ENCODE results near the gene NEUROG2.

Gene NEUROG2

GRCh38 chr4:112520598-112521122, 4.7 kb upstream of the NEUROG2 start:
- Histone ChIP-seq H3K9ac (ENCODE audit: low read depth, low read length) (no peak overlapping the region), H3K27ac (ENCODE audit: low read length) (no peak overlapping the region), H3K4me3 (ENCODE audit: low read depth in 1 of 2, low read length in 2 of 2) (no peak overlapping the region), H3K4me2 (ENCODE audit: insufficient read depth, low read length) (no peak overlapping the region), H2AFZ (ENCODE audit: low read depth, low read length) (no peak overlapping the region), H3K4me1 (ENCODE audit: insufficient read depth, low read length) (no peaks in the 10 kb centered on the region), H3K79me2 (ENCODE audit: insufficient read depth, low read length) (no peaks in the 10 kb centered on the region), H3K36me3 (ENCODE audit: insufficient read depth, low read length) (no peaks in the 10 kb centered on the region), H4K20me1 (ENCODE audit: insufficient read depth, low read length) (no peaks in the 10 kb centered on the region), H3K27me3 (ENCODE audit: insufficient read depth, low read length, poor library complexity) (no peaks in the 10 kb centered on the region), H3K9me3 (ENCODE audit: insufficient read depth, low read length, severe bottlenecking) (no peaks in the 10 kb centered on the region)
- DNase-seq = no peak
- TF ChIP-seq CTCF (IDR thresholded peaks at IDR 0.05; ENCODE audit: borderline replicate concordance, extremely low read depth, low read length, poor library complexity, severe bottlenecking) (no peak), EZH2 (IDR thresholded peaks at IDR 0.05; ENCODE audit: borderline replicate concordance, low read depth, low read length, severe bottlenecking) (no peak)
- no peak for ATAC-seq (ENCODE audit: insufficient read depth, low read depth)

- H4K20me1 ChIP-seq (ENCODE audit: insufficient read depth, low read length) = no peaks in the 10 kb centered on the region
- no peaks in the 10 kb centered on the region for H3K79me2 ChIP-seq (ENCODE audit: insufficient read depth, low read length)
- no peak overlapping the region for H3K4me2 ChIP-seq (ENCODE audit: insufficient read depth, low read length)
- H3K4me3 ChIP-seq (ENCODE audit: low read depth in 1 of 2, low read length in 2 of 2) = no peak overlapping the region
- TF ChIP-seq CTCF (IDR thresholded peaks at IDR 0.05; ENCODE audit: borderline replicate concordance, extremely low read depth, low read length, poor library complexity, severe bottlenecking) (no peak), EZH2 (IDR thresholded peaks at IDR 0.05; ENCODE audit: borderline replicate concordance, low read depth, low read length, severe bottlenecking) (no peak)
- H3K4me1 ChIP-seq (ENCODE audit: insufficient read depth, low read length) = no peaks in the 10 kb centered on the region
- DNase-seq (no peak), ATAC-seq (ENCODE audit: insufficient read depth, low read depth) (no peak)
- no peaks in the 10 kb centered on the region for H3K9me3 ChIP-seq (ENCODE audit: insufficient read depth, low read length, severe bottlenecking)
- no peaks in the 10 kb centered on the region for H3K27me3 ChIP-seq (ENCODE audit: insufficient read depth, low read length, poor library complexity)
- no peaks in the 10 kb centered on the region for H3K36me3 ChIP-seq (ENCODE audit: insufficient read depth, low read length)
- no peak overlapping the region for H2AFZ ChIP-seq (ENCODE audit: low read depth, low read length)
- H3K9ac ChIP-seq (ENCODE audit: low read depth, low read length) = no peak overlapping the region
- H3K27ac ChIP-seq (ENCODE audit: low read length) = no peak overlapping the region
These were observed 4.0 kb upstream of the NEUROG2 start for GRCh38 chr4:112519689-112520597.

GRCh38 chr4:112518675-112519074, 2.7 kb upstream of the NEUROG2 start:
- Histone ChIP-seq H3K4me2 (ENCODE audit: insufficient read depth, low read length) (no peak overlapping the region), H3K36me3 (ENCODE audit: insufficient read depth, low read length) (no peaks in the 10 kb centered on the region), H2AFZ (ENCODE audit: low read depth, low read length) (no peak overlapping the region), H3K4me3 (ENCODE audit: low read depth in 1 of 2, low read length in 2 of 2) (no peak overlapping the region), H3K27ac (ENCODE audit: low read length) (no peak overlapping the region), H3K9ac (ENCODE audit: low read depth, low read length) (no peak overlapping the region), H3K79me2 (ENCODE audit: insufficient read depth, low read length) (no peaks in the 10 kb centered on the region), H4K20me1 (ENCODE audit: insufficient read depth, low read length) (no peaks in the 10 kb centered on the region), H3K27me3 (ENCODE audit: insufficient read depth, low read length, poor library complexity) (no peaks in the 10 kb centered on the region), H3K9me3 (ENCODE audit: insufficient read depth, low read length, severe bottlenecking) (no peaks in the 10 kb centered on the region), H3K4me1 (ENCODE audit: insufficient read depth, low read length) (no peaks in the 10 kb centered on the region)
- no peak for TF ChIP-seq CTCF (IDR thresholded peaks at IDR 0.05; ENCODE audit: borderline replicate concordance, extremely low read depth, low read length, poor library complexity, severe bottlenecking)
- TF ChIP-seq EZH2 (IDR thresholded peaks at IDR 0.05; ENCODE audit: borderline replicate concordance, low read depth, low read length, severe bottlenecking) = no peak
- DNase-seq = no peak
- no peak for ATAC-seq (ENCODE audit: insufficient read depth, low read depth)

Data from DND-41 (cell line).